ENCODE data around the gene UGT2A3. TPM values are rescaled to one million over a fixed set of nuclear protein-coding genes. Genes with fewer than 3 reads are reported as not detected.

Gene UGT2A3
- total RNA-seq, 2 experiments from 2014 or later = not detected

- Histone ChIP-seq H3K4me3 (ENCODE audit: low read depth, low read length, poor library complexity, severe bottlenecking) (no peak overlapping the region), H3K9me2 (ENCODE audit: insufficient read depth, low read length) (no peaks in the 10 kb centered on the region), H3K4me1 (ENCODE audit: insufficient read depth, low read length, poor library complexity, severe bottlenecking) (no peaks in the 10 kb centered on the region), H3K9me3 (ENCODE audit: low read length) (no peaks in the 10 kb centered on the region), H3K36me3 (ENCODE audit: insufficient read depth, low read length) (no peaks in the 10 kb centered on the region), H2AFZ (ENCODE audit: low read length) (no peak overlapping the region), H3K27ac (ENCODE audit: low read depth, low read length, poor library complexity, severe bottlenecking) (no peak overlapping the region), H3K4me2 (ENCODE audit: low read length) (no peak overlapping the region), H4K20me1 (ENCODE audit: insufficient read depth, low read length) (no peaks in the 10 kb centered on the region), H3K79me2 (ENCODE audit: insufficient read depth, low read depth, low read length) (no peaks in the 10 kb centered on the region)
- TF ChIP-seq EZH2phosphoT487 (IDR thresholded peaks at IDR 0.05; ENCODE audit: borderline replicate concordance, low read depth, low read length) (no peak), CTCF (conservative IDR thresholded peaks at IDR 0.05; ENCODE audit: low read length) (no peak)
- ChIA-PET POLR2A (interaction anchor here (0.6 kb wide), 1 partner anchor 21 kb away, joined by 3 read pairs; no protein-coding TSS in a partner anchor), CTCF (ENCODE audit: unreplicated experiment) (no interaction called here)
- BruUV-seq (replicated peaks) = no TSS peak
- no peak for DNase-seq (ENCODE audit: low spot score)
- intact Hi-C loops (cut with micrococcal nuclease; ENCODE audit: unreplicated experiment) = no loop called here
These were observed 58.7 kb downstream of the UGT2A3 start for GRCh38 chr4:68892861-68893260.

- intact Hi-C loops (cut with micrococcal nuclease; ENCODE audit: unreplicated experiment) = no loop called here
- POLR2A ChIA-PET = no interaction called here
- no TSS peak for BruUV-seq (replicated peaks)
These were observed 59.9 kb downstream of the UGT2A3 start for GRCh38 chr4:68891678-68892077.

GRCh38 chr4:68885545-68885944 lies 66.1 kb downstream of the UGT2A3 start:
- Histone ChIP-seq H3K4me1 (ENCODE audit: insufficient read depth, low read length, poor library complexity, severe bottlenecking) (no peaks in the 10 kb centered on the region), H3K79me2 (ENCODE audit: insufficient read depth, low read depth, low read length) (no peaks in the 10 kb centered on the region), H3K4me3 (ENCODE audit: low read depth, low read length, poor library complexity, severe bottlenecking) (no peak overlapping the region), H3K27ac (ENCODE audit: low read depth, low read length, poor library complexity, severe bottlenecking) (no peak overlapping the region), H3K4me2 (ENCODE audit: low read length) (no peak overlapping the region), H4K20me1 (ENCODE audit: insufficient read depth, low read length) (no peaks in the 10 kb centered on the region), H3K36me3 (ENCODE audit: insufficient read depth, low read length) (no peaks in the 10 kb centered on the region), H3K9me3 (ENCODE audit: low read length) (no peaks in the 10 kb centered on the region), H3K9me2 (ENCODE audit: insufficient read depth, low read length) (no peaks in the 10 kb centered on the region), H2AFZ (ENCODE audit: low read length) (no peak overlapping the region)
- POLR2A ChIA-PET = no interaction called here
- TF ChIP-seq CTCF (conservative IDR thresholded peaks at IDR 0.05; ENCODE audit: low read length) (no peak), EZH2phosphoT487 (IDR thresholded peaks at IDR 0.05; ENCODE audit: borderline replicate concordance, low read depth, low read length) (no peak)
- intact Hi-C loops (cut with micrococcal nuclease; ENCODE audit: unreplicated experiment) = no loop called here
- CTCF ChIA-PET (ENCODE audit: unreplicated experiment) = no interaction called here
- no peak for DNase-seq (ENCODE audit: low spot score)
- no TSS peak for BruUV-seq (replicated peaks)

More at GRCh38 chr4:68891678-68892077, 59.9 kb downstream of the UGT2A3 start:
- DNase-seq (ENCODE audit: low spot score) = no peak
- H3K4me2 ChIP-seq (ENCODE audit: low read length) = no peak overlapping the region
- no peak overlapping the region for H3K4me3 ChIP-seq (ENCODE audit: low read depth, low read length, poor library complexity, severe bottlenecking)
- no peaks in the 10 kb centered on the region for H3K4me1 ChIP-seq (ENCODE audit: insufficient read depth, low read length, poor library complexity, severe bottlenecking)
- H3K27ac ChIP-seq (ENCODE audit: low read depth, low read length, poor library complexity, severe bottlenecking) = no peak overlapping the region
- no peaks in the 10 kb centered on the region for H4K20me1 ChIP-seq (ENCODE audit: insufficient read depth, low read length)
- TF ChIP-seq CTCF (conservative IDR thresholded peaks at IDR 0.05; ENCODE audit: low read length) (no peak), EZH2phosphoT487 (IDR thresholded peaks at IDR 0.05; ENCODE audit: borderline replicate concordance, low read depth, low read length) (no peak)
- CTCF ChIA-PET (ENCODE audit: unreplicated experiment) = no interaction called here
- no peaks in the 10 kb centered on the region for H3K79me2 ChIP-seq (ENCODE audit: insufficient read depth, low read depth, low read length)
- no peaks in the 10 kb centered on the region for H3K9me2 ChIP-seq (ENCODE audit: insufficient read depth, low read length)
- H3K9me3 ChIP-seq (ENCODE audit: low read length) = no peaks in the 10 kb centered on the region
- no peaks in the 10 kb centered on the region for H3K36me3 ChIP-seq (ENCODE audit: insufficient read depth, low read length)
- no peak overlapping the region for H2AFZ ChIP-seq (ENCODE audit: low read length)

All from OCI-LY7 (cell line).